Measurements from ENCODE around the gene ENTPD8.

The ENTPD8 gene

GRCh38 chr9:137462396-137462985, 21.3 kb upstream of the ENTPD8 start:
- Histone ChIP-seq H4K20me1 (ENCODE audit: insufficient read depth) (no peaks in the 10 kb centered on the region), H3K27me3 (ENCODE audit: insufficient read depth, low read depth) (no peaks in the 10 kb centered on the region), H3K9ac (no peak overlapping the region), H3K4me1 (ENCODE audit: low read depth, poor library complexity, severe bottlenecking) (peaks cover 11% of the 10 kb centered on the region), H3K4me2 (no peak overlapping the region), H3K27ac (no peak overlapping the region), H3K4me3 (IDR thresholded peaks at IDR 0.05; ENCODE audit: insufficient read depth, low read depth, low read length) (no peak overlapping the region), H3K79me2 (ENCODE audit: insufficient read depth, low read depth) (no peaks in the 10 kb centered on the region), H3K36me3 (ENCODE audit: insufficient read depth) (no peaks in the 10 kb centered on the region), H2AFZ (ENCODE audit: low read depth) (no peak overlapping the region)
- no peak for TF ChIP-seq CTCF (conservative IDR thresholded peaks at IDR 0.05; ENCODE audit: low read depth, low read length)

DNA sequence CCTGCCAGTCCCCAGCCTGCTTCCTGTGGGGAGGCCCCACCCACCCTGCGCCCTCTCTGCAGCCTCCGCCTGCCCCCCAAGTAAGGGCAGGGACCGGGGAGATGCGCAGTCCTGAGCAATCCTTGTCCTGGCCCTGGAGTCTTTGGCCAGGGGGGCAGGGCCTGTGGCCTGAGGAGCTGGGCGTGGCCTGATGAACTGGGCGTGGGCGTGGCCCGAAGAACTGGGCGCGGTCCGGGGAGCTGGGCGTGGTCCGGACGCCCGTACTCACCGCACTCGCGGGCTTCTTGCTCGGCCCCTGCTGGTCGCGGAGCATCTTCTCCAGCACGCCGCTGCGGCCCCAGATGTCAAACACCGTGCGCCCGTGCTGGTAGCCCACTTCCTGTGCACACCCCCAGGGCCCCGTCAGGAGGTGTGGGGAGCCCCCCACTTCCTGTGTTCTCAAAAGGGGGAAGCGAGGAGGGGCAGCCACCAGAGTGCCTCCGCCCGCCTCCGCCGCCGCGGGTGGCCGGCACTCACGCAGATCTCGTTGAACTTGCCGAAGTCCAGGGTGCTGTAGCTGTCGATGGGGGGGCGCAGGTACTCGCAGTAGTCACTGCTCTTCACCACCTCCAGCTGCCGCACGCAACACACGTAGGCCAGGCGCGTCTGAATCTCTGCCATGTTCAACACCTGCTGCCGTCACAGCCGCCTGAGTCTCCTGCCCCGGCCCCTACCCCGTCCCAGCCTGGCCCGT, 20.7 kb upstream of the ENTPD8 start:
- H3K4me3 ChIP-seq (IDR thresholded peaks at IDR 0.05; ENCODE audit: insufficient read depth, low read depth, low read length): no peak overlapping the region
- H3K9ac ChIP-seq: no peak overlapping the region
- no peak overlapping the region for H3K4me2 ChIP-seq
- H3K36me3 ChIP-seq (ENCODE audit: insufficient read depth): no peaks in the 10 kb centered on the region
- H3K79me2 ChIP-seq (ENCODE audit: insufficient read depth, low read depth): no peaks in the 10 kb centered on the region
- no peaks in the 10 kb centered on the region for H4K20me1 ChIP-seq (ENCODE audit: insufficient read depth)
- no peak overlapping the region for H3K27ac ChIP-seq
- TF ChIP-seq CTCF (conservative IDR thresholded peaks at IDR 0.05; ENCODE audit: low read depth, low read length): no peak
- H2AFZ ChIP-seq (ENCODE audit: low read depth): no peak overlapping the region
- H3K27me3 ChIP-seq (ENCODE audit: insufficient read depth, low read depth): no peaks in the 10 kb centered on the region
- peaks cover 11% of the 10 kb centered on the region for H3K4me1 ChIP-seq (ENCODE audit: low read depth, poor library complexity, severe bottlenecking)

DNA sequence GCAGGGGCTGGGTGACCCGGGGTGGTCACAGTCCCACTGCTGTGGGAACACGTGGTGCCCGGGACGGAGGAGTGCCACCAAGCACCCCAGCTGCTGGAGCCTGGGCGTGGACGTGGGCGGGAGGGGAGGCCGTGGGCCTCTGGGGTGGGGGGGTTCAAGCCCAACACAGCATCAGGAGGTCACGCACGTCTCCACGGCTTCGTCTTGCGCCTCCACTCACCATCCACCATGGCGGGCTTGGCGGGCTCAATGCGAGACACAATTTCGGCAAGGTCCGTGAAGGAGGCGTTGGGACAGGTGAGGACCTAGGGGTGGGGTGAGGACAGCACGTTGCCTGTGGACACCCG, 20.1 kb upstream of the ENTPD8 start:
- Histone ChIP-seq H4K20me1 (ENCODE audit: insufficient read depth) (no peaks in the 10 kb centered on the region), H3K79me2 (ENCODE audit: insufficient read depth, low read depth) (no peaks in the 10 kb centered on the region), H3K4me3 (IDR thresholded peaks at IDR 0.05; ENCODE audit: insufficient read depth, low read depth, low read length) (no peak overlapping the region), H3K9ac (no peak overlapping the region), H3K4me1 (ENCODE audit: low read depth, poor library complexity, severe bottlenecking) (peaks cover 11% of the 10 kb centered on the region), H3K27ac (no peak overlapping the region), H3K27me3 (ENCODE audit: insufficient read depth, low read depth) (no peaks in the 10 kb centered on the region), H3K36me3 (ENCODE audit: insufficient read depth) (no peaks in the 10 kb centered on the region), H3K4me2 (no peak overlapping the region), H2AFZ (ENCODE audit: low read depth) (no peak overlapping the region)
- no peak for TF ChIP-seq CTCF (conservative IDR thresholded peaks at IDR 0.05; ENCODE audit: low read depth, low read length)

DNA sequence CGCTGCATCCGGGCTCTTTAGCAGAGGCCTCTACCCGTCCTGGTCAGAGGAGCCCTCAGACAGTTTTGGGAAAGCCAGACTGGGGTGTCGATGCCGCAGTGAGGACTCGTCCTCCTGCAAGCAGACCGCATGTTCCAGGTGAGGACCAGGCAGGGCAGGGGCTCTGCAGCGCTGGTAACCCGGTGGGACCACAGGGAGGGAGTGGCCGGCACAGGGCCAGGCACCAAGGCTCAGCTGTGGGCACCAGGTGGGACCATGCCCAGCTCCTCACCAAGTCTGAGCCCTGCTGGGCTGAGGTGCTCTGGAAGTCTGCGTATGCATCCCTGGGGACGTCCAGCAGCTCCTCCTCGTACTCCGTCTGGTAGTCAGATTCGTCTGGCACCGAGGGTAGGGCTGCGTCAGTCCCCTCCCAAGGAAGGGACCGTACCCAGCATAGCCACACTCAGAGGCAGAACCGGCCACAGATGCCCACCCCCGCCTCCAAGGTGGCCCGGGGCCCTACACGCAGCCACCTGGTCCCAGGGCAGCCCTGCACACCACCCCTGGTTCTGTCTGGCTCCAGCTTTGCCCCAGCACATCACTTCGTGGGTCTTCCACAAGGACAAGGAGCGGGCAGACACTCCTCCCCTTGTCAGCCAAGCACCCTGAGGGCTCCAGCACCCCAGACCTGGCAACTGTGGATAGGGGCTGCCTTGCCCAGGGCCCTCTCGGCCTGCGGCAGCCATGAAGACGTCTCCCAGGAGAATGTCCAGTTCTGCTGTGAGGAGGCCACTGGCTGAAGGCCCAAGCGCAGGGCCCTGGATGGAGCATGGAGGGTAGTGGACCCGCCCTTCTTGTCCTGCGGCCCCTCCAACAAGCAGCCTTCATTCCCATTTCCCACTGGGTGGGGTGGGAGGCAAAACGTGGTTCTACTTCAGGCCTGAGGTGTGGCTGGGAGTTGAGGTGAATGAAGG, 19.5 kb upstream of the ENTPD8 start:
- Histone ChIP-seq H3K4me3 (IDR thresholded peaks at IDR 0.05; ENCODE audit: insufficient read depth, low read depth, low read length) (no peak overlapping the region), H3K27me3 (ENCODE audit: insufficient read depth, low read depth) (no peaks in the 10 kb centered on the region), H3K79me2 (ENCODE audit: insufficient read depth, low read depth) (no peaks in the 10 kb centered on the region), H3K4me1 (ENCODE audit: low read depth, poor library complexity, severe bottlenecking) (peaks cover 11% of the 10 kb centered on the region), H3K36me3 (ENCODE audit: insufficient read depth) (no peaks in the 10 kb centered on the region), H2AFZ (ENCODE audit: low read depth) (no peak overlapping the region), H4K20me1 (ENCODE audit: insufficient read depth) (no peaks in the 10 kb centered on the region), H3K4me2 (no peak overlapping the region; the same call in 1 of the 2 replicates), H3K9ac (no peak overlapping the region), H3K27ac (no peak overlapping the region)
- TF ChIP-seq CTCF (conservative IDR thresholded peaks at IDR 0.05; ENCODE audit: low read depth, low read length): no peak
